Fibroblast of upper back skin (primary cell): ENCODE data around the gene SULT2A1.
A peak's percentile ranks its signal among the peaks of the same experiment; 100 is the strongest.
"Not testable (repeated sequence)": the region's sequence is repeated elsewhere in the genome, so short reads cannot be mapped to it uniquely, and the experiment has no call there.

Experiments used
- DNase-seq: peaks from one replicate; pipeline ENCODE4 v3.0.0-alpha.2; 2013

The SULT2A1 gene, protein sequence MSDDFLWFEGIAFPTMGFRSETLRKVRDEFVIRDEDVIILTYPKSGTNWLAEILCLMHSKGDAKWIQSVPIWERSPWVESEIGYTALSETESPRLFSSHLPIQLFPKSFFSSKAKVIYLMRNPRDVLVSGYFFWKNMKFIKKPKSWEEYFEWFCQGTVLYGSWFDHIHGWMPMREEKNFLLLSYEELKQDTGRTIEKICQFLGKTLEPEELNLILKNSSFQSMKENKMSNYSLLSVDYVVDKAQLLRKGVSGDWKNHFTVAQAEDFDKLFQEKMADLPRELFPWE

DNA sequence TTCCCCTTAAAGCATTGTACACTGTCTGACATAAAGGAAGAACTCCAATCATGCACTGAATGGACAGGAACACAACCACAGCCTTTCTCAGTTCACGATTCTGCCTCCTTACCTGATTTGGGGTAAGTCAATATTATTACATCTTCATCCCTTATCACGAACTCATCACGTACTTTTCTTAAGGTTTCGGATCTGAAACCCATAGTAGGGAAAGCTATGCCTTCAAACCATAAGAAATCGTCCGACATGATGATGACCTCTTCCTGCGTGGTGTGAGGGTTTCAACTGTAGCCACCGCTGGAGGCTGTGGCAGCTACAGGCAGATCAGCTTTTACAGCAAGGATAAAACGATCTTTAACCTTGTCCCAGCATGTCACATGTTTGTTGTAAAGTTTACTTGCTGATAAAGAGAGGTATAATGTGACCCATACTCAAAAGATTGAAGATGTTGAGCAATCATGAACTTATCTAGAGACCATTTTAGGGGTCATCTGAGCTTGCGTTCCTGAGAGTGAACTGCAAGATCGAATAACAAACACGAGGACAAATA is at the start of gene SULT2A1:
TSS of gene SULT2A1 (minus strand) at position 306 of the 550 bp plus-strand sequence. CDS start at position 248, 58 bp downstream.
- DNase-seq = no peak

DNA sequence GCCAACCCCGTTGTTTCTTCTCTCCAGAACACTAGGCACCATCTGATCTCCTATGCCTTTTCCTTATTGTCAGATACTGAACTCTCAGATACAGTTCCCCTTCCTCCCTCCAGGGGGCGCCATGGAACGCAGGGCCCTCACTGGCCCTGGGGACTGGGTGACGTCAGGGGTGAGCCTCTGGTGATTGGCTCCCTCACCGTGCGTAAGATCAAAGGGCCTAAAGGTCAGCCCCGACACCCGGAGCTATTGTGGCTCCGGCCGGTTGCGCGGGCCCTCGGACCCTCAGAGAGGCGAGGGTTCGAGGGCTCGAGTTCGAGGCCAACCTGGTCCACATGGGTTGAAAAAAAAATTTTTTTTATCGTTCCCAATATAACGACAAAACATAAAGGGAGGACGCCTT is 42.5 kb upstream of the SULT2A1 start:
- DNase-seq = not testable (repeated sequence)

DNA sequence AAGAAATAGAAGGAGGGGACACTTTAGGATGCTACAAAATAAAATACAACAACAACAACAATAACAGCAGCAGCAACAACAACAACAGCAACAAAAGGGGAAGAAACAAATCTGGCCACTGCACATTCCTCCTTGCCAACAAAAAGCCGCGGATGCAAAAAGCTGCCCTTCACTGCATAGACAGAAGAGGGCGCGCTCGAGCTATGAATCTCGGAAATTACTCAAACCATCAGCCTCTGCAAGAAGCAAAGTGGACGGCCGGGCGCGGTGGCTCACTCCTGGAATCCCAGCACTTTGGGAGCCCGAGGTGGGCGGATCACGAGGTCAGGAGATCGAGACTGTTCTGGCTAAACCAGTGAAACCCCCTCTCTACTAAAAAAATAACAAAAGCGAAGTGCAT is 34.0 kb upstream of the SULT2A1 start:
- not testable (repeated sequence) for DNase-seq

DNA sequence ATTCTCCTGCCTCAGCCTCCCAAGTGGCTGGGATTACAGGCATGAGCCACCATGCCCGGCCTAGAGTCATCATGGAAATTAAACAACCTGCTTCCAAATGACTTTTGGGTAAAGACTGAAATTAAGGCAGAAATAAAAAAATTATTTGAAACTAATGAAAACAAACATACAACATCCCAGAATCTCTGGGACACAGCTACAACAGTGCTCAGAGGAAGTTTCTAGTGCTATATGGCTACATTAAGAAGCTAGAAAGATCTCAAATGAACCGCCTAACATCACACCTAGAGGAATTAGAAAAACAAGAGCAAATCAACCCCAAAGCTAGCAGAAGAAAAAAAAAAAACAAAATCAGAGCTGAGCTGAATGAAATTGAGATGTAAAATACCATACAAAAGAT is 24.1 kb upstream of the SULT2A1 start:
- not testable (repeated sequence) for DNase-seq

DNA sequence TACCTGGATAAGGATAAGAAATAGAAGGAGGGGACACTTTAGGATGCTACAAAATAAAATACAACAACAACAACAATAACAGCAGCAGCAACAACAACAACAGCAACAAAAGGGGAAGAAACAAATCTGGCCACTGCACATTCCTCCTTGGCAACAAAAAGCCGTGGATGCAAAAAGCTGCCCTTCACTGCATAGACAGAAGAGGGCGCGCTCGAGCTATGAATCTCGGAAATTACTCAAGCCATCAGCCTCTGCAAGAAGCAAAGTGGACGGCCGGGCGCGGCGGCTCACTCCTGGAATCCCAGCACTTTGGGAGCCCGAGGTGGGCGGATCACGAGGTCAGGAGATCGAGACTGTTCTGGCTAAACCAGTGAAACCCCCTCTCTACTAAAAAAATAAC is 23.2 kb upstream of the SULT2A1 start:
- DNase-seq = not testable (repeated sequence)

DNA sequence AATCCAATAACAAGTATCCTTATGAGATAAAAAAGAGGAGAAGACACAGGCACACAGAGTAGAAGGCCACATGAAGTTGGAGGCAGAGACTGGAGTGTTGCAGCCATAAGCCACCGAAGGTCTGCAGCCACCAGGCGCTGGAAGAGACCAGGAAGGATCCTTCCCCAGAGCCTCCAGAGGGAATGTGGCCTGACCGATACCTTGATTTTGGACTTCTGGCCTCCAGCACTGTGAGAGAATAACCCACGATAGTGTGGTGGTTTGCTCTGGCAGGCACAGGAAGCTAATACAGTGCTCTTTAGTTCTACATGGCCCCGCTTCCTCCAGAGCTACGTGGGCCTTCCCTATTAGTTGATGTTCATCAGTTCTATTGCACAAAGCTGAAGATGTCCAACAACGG is 15.3 kb upstream of the SULT2A1 start:
- DNase-seq = no peak

DNA sequence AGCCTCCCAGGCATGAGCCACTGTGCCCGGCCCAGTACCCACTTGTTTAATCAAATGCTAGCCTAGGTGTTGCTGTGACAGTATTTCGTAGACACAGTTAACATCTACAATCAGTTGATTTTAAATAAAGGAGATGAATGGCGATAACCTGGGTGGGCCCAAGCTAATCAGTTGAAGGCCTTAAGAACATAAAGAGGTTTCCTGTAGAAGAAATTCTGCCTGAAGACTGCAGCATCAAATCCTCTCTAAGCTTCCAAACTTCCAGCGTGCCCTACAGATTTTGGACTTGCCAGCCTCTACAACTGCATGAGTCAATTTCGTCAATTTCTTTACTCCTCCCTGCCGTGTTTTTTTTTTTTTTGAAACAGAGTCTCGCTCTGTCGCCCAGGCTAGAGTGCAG is 13.2 kb upstream of the SULT2A1 start:
- no peak for DNase-seq

DNA sequence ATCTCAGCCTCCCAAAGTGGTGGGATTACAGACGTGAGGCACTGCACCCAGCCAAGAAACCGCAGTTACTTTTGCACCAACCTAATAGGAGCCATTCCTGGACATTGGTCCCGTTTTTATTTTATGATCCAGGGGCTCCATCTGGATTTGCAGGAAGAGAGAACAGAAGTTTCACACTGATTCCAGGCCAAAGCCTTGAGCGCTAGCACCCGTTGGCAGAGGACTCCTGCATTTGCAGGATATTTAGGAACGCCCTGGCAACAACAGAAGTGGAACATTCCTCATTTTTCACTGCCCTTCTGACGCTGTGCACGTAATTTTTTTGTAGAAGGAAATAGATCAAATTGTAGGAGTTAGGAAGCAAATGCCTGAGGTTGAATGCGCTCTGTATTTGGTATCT is 11.7 kb upstream of the SULT2A1 start:
- DNase-seq = no peak

DNA sequence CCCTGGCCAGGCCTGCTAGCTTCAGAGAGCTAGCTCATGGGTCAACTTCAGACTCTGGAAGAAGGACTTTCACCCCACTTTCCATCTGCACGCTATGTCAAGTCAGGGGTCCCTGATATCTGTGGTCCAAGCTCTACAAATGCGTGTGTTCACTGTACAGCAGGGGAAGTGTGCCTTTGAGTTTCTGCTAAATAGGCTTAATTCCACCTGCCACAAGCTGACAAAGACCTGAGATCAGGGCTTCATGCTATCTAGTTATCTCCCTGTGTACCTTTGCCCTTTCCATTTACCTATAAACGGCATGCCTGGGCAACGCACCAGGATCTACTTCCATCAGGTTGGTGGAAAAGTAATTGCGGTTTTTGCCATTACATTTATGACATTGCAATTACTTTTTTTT is 10.7 kb upstream of the SULT2A1 start:
- no peak for DNase-seq

DNA sequence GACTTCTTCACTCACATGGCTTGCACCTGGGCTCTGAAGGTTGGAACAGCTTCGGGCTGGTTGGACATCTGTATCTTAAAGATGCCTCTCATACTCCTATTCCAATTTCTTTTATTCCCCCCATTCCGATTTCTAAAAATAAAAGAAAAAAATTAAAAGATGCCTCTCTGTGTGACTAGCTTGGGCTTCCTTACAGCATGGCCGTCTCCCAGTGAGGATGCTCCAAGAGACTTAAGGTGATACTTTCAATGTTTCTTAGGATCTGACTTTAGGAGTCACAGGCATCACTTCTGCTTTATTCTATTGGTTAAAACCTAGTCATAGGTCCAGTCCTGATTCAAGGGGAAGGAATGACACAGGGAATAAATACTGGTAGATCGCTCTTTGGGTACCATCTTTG is 9.9 kb upstream of the SULT2A1 start:
- DNase-seq = no peak

DNA sequence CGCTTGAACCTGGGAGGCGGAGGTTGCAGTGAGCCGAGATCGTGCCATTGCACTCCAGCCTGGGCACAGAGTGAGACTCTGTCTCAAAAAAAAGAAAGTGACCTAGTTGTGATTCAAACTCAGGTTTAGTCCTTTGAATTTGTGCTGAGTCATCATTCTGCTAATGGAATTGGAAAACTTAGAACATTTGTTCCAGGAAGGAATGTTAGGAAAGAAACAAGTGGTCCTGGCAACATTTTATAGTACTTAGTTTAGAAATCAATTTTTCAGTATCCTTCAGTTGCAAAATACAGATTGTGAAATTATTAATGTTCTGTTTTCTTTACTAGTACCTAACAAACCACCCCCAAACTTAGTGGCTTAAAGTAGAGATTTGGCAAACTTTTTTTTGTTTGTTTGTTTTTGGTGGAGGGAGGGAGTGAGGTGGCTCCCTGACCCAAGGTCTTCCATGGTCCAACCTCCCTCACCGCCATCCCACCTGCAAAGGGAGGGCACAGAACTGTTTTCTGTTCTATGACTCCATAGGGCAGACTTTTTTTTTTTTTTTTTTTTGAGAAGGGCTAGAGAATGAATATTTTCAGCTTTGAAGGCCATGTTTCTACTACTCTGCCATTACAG is 9.2 kb upstream of the SULT2A1 start:
- no peak for DNase-seq

DNA sequence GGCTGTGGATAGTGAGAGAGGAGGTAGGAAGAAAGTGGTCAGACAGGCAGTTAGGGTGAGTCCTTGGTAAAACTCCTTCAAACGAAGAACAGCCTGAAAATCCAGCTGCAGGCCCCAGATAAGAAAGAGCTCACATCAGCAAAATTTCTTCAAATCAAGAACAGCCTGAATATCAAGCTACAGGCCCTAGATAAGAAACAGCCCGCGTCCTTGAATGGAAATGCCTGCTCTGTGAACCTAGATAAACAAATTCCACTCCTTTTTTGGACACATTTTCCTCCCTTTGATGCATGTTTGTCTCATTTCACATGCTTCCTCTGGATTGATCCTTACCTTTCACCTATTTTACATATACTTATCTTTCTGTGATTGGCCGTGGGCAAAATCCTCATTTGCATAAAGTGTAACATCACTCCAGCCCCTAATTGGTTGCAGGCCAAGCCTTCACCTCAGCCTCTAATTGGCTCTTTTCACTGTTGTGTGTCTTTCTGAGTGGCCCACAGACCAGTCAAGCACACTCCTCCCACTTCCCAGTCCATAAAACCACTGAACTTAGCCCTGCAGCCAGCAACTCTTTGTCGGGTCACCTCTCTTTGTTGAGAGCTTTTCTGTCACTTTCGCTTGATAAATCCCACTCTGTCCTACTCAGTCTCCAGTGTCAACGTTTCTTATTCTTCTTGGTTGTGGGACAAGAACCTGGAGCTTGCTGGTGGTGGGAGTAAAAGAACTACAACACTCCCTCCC is 6.0 kb upstream of the SULT2A1 start:
- no peak for DNase-seq

DNA sequence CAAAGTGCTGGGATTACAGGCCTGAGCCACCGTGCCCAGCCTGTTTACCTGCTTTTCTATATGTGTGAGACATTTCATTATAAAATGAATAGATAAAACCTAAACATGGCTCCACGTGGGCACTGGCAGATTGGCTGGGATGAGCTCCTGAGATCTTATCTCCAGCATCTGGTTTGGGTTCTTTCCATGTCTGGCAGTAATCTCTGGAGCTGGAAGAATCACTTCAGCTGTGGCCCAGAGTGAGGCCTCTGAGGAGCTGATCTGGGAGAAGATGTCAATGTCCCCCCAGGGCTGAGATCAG is 5.5 kb upstream of the SULT2A1 start:
- no peak for DNase-seq

DNA sequence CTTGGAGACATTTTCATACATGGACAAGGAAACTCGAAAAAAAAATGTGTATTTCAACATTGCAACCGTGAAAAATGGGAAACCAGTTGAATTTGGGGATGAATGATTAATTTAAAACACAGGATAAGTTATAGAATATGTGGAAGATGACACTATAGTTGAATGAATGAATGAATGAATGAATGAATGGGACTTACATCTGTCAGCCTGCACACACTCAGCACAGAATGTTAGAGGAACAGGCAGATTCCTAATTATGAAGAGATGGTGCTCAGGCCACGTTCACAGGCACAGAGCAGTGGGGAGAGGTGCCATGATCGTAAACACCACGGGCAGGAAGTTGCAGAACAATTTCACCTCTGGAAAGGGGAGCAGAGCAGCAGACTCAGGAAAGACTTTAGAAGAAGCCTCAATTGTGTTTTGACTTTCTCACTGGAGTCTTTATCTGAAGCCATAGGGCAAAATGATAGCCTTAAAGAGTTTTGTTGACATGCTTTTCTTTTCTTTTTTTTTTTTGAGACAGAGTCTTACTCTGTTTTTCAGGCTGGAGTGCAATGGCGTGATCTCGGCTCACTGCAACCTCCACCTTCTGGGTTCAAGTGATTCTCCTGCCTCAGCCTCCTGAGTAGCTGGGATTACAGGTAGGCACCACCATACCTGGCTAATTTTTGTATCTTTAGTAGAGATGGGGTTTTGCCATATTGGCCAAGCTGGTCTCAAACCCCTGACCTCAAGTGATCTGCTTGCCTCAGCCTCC is 4.9 kb upstream of the SULT2A1 start:
- DNase-seq = no peak

DNA sequence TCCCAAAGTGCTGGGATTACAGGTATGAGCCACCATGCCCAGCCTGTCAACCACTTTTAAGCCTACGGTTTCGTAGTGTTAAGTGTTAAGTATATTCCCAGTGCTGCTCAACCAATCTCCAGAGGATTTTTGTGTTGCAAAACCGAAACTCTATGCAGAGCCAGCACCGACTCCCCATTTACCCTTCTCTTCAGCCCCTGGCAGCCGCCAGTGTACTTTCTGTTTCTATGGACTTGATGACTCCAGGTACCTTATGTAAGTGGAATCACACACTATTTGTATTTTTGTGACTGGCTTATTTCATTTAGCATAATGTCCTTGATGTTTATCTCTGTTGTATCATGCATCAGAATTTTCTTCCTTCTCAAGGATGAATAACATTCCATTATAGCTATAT is 1.1 kb downstream of the SULT2A1 start:
- no peak for DNase-seq

DNA sequence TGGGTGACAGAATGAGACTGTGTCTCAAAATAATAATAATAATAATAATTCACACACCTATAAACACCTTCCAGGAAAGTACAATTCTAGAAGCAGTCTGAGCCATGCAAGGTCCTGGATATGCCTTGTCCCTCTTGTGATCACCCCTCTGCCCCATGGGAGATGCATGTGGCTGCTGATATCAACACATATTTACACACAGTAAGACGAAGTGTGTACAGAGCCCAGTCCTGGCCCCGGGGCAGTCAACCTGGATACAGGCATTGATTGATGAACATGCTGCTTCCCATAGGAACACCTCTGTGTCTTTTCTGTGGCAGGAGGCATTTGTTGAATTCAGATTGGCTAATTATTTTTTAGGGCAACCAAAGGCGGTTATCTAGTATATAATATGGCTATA is 3.2 kb downstream of the SULT2A1 start:
- DNase-seq = no peak

DNA sequence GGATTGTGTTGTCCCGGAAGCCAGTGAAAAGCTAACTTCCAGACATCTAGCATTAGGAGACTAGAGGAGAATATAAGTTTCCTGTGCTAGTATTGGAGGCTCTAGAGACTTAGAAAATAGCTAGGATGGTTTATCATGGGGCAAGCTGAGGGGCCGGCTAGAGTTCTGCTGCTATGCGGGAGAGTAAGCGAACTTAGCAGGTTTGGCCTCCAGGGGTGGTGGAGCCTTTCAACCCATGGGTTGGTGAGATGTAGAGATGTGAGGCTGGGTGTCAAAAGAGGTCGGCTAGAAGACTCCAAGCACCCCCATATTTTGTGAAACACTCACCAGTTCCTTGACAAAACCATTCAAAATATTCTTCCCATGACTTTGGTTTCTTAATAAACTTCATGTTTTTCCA is 4.4 kb downstream of the SULT2A1 start:
- DNase-seq = no peak

DNA sequence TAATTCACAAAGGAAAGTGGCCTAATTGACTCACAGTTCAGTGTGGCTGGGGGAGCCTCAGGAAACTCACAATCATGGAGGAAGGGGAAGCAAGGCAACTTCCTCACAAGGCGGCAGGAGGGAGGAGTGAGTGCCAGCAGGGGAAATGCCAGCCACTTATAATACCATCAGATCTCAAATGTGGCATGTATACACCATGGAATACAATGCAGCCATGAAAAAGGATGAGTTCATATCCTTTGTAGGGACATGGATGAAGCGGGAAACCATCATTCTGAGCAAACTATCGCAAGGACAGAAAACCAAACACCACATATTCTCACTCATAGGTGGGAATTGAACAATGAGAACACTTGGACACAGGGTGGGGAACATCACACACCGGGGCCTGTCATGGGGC is 6.7 kb downstream of the SULT2A1 start:
- not testable (repeated sequence) for DNase-seq

DNA sequence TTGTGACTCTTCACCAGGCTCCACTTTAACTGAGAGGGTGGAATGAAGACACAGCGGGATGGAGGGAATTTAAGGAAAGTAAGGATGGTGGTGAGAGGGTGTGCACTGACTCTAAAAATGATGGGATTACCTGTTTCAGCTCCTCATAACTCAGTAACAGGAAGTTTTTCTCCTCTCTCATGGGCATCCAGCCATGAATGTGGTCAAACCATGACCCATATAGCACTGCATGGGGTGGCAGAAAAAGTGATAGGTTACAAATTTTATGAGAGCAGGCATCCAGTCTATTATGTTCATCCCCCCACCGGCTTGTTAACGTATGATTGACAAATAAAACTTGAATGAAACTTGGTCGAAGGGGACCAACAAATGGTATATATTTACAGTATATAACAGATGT is 7.2 kb downstream of the SULT2A1 start:
- DNase-seq = no peak

DNA sequence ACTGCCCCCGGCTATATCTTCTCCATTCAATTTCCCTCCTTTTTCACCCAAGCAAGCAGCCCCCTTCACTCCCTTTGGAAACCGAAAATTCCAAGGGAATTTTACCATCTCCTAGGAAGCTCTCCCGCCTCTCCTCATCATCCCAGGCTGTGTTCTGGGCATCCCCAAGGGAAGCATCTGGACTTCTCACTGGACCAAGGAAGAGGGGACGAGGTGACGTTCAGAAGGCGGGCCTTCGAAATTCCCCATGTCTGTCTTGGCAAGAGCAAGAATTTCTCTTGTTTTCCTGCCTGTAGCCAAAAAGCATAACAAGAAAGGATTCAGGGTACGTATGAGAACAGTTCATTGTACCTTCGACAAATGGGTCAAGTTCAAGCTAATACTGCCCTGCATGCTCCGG is 20.9 kb downstream of the SULT2A1 start:
- DNase-seq = no peak

DNA sequence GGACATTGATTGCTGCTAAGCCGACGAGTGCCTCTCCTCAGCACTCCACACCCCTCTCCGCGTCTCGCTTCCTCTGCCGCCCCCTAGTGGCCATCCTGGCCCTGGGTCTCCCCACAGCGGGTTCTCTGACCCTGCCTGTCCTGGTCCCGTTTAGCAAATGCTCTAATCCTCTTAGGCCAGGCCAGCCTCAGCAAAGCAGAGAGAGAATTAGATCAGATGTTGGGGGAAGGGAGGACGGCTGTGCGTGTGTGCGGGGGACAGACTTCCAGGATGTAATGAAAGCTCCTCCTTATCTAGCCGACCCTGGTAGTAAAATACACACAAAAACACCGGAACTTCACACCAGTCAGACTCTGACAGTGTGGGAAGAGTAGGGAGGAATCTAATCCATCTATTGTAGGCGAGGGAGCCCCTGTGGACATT is 22.6 kb downstream of the SULT2A1 start:
- DNase-seq = peak; percentile 57

DNA sequence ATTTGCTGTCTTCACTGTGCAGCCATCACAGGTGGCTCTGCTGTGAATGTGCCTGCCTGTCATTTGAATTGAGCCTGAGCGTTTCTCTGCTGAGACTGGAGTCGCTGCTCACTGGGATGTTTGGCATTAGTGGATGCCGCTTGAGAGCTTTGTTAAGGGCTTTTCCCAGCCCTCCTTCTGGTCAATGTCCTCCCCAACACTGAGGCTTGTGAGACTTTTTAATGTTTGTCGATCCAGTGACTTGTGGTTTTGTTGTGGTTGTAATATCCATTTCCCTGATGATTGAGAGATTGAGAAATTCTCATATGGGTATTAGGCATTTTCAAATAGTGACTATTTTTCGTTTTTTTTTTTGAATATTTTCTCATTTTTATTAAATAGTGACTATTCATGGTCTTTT is 24.5 kb downstream of the SULT2A1 start:
- DNase-seq = no peak

DNA sequence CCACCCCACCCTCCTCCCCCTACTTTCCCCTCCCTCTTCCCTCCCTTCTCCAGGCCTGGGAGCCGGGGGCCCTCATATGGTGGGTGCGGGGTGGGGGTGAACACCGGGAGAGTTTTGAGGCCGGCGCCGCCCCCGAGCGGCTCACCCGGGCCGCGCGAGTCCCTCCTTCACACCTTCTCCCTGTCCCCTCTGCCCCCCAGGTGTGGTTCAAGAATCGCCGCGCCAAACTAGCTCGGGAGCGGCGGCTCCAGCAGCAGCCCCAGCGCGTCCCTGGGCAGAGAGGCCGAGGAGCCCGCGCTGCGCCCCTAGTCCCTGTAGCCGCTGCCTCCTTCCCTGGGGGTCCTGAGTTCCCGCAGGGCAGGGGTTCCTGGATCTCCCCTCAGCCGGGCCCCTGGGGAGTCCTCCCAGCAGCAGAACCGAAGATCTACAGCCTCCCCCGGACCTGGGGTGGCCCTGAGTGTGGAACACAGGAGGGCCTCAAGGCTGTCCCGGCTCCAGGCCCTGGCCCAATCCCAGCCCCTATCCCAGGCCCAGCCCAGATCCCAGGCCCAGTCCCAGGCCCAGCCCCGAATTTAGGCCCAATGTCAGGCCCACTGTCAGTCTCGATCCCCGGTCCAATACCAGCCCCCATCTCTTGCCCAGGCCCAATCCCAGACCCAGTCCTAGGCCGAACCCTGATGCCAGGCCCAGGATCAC is 25.4 kb downstream of the SULT2A1 start:
- no peak for DNase-seq
